Measurements from ENCODE around the gene TFPI.

DNA sequence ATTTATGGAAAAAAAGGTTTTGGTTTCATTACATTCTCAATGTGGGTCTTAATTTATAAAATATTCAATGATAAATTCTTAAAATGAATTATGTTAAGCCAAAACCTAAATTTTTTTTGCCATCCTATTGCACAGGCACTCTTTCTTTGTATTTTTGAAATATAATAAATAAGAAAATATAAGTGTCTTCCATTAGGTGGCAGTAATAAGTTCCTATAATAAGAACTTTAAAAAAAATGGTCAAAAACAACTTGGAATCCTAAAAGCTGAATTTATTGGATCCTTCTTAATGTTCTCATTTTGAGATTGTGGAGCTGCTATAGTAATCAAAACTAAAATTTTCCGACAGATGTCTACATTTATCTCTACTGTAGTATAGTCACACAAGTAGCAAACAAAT lies 111.9 kb downstream of the TFPI start:
- TF ChIP-seq CTCF (conservative IDR thresholded peaks at IDR 0.05 in 1 of 2, IDR thresholded peaks at IDR 0.05 in 1 of 2; ENCODE audit: extremely low read depth in 1 of 2, insufficient read depth in 1 of 2, low read depth in 1 of 2, low read length in 2 of 2): peak in 1 of 2 donors; percentile 22
- TF ChIP-seq EZH2 (IDR thresholded peaks at IDR 0.05; ENCODE audit: borderline replicate concordance, low read length): no peak

All from mammary epithelial cell (primary cell).